Body of pancreas (tissue), 4 donors: ENCODE results near the gene CCDC148. TPM values are rescaled to one million over a fixed set of nuclear protein-coding genes. Genes with fewer than 3 reads are reported as not detected.

ENCODE experiments used
- ATAC-seq: fragments of 150-250 bp; one replicate; pipeline ENCODE4 v1.9.1; 2016
- DNase-seq, 4 donors: peaks; one replicate each; pipeline ENCODE4 v3.0.0-alpha.2; 2019
- H3K27ac ChIP-seq, 4 donors: fragments of 200-600 bp; sonication (generic); 1 replicate in 3 of 4; 2 replicates in 1 of 4; pipeline versions ENCODE4 v1.5.1 to v1.6.1; 2016 to 2019; ENCODE audit warnings: mild to moderate bottlenecking in 1 of 4, mixed read lengths in 1 of 4, moderate library complexity in 1 of 4
- H3K27me3 ChIP-seq, 2 donors: fragments of 200-600 bp; sonication (generic); one replicate each; pipeline ENCODE4 v1.6.0; 2016; ENCODE audit warnings: mild to moderate bottlenecking in 1 of 2
- H3K36me3 ChIP-seq, 2 donors: fragments of 200-600 bp; sonication (generic); replicated peaks in 1 of 2; 2 replicates each; pipeline ENCODE4 v1.5.1; 2016; ENCODE audit warnings: low read depth in 2 of 2; ENCODE audit not compliant: insufficient read depth in 1 of 2
- H3K4me1 ChIP-seq: fragments of 200-600 bp; sonication (generic); one replicate; pipeline ENCODE4 v1.6.0; 2016
- H3K4me3 ChIP-seq, 2 donors: fragments of 200-600 bp; sonication (generic); 1 replicate in 1 of 2; 2 replicates in 1 of 2; pipeline ENCODE4 v1.5.1; 2016 to 2019
- H3K9me3 ChIP-seq, 3 donors: fragments of 200-600 bp; sonication (generic); 1 replicate in 2 of 3; 2 replicates in 1 of 3; pipeline ENCODE4 v1.5.1; 2016
- CTCF ChIP-seq, 7 experiments: fragments of 450-650 bp in 4 of 7; fragments of 200-600 bp in 3 of 7; sonication (generic) in 3 of 7; IDR thresholded peaks; one replicate each; pipeline ENCODE4 v1.5.1; 2016 to 2019; ENCODE audit warnings: antibody characterized with exemption in 7 of 7
- POLR2A ChIP-seq, 3 donors: fragments of 450-650 bp; IDR thresholded peaks; one replicate each; pipeline ENCODE4 v1.6.1; 2016; ENCODE audit warnings: antibody characterized with exemption in 3 of 3, mild to moderate bottlenecking in 2 of 3
- WGBS, 2 donors: methylation state at CpG; one replicate each; pipeline ENCODE4 v1.1.5; 2017; 5-methylcytosine and 5-hydroxymethylcytosine counted together
- intact Hi-C: fragments of 100-400 bp; cut with DNase I; formaldehyde crosslinking; loops from one replicate; pipeline ENCODE4 v1.15.1; 2023
- small RNA-seq: library from RNA; depleted of rRNA; stranded (forward); fragments of <200 nt; gene quantifications from one replicate; pipeline ENCODE3, GENCODE V24; 2016
- total RNA-seq, 2 donors: library from RNA; depleted of rRNA; stranded (reverse); fragments of >200 nt; gene quantifications; one replicate each; pipeline ENCODE4 v1.1.0, GENCODE V29; 2016

The CCDC148 gene
- total RNA-seq, 2 donors from 2014 or later, result 0.66 to 0.78 TPM

- H3K27ac ChIP-seq, result no peak overlapping the region
- 53 to 61% methylated on average over 2 of the region's 2 CpGs for WGBS, 2 donors
- H3K4me1 ChIP-seq, result peaks cover 29% of the 10 kb centered on the region
- intact Hi-C loops, result loop anchor here (10.0 kb wide), 1 partner anchor 90 kb away; no protein-coding TSS in a partner anchor
- no peak for DNase-seq
- no peak for ATAC-seq
- no peak overlapping the region for H3K4me3 ChIP-seq
- H3K27me3 ChIP-seq, result no peaks in the 10 kb centered on the region
- TF ChIP-seq POLR2A (IDR thresholded peaks at IDR 0.05), result no peak
- TF ChIP-seq CTCF (IDR thresholded peaks at IDR 0.05), result no peak
- no peaks in the 10 kb centered on the region for H3K36me3 ChIP-seq
- no peaks in the 10 kb centered on the region for H3K9me3 ChIP-seq
Observed at GRCh38 chr2:158124896-158125295, 331.7 kb downstream of the CCDC148 start.

Small RNA genes within 50 kb of the gene (small RNA-seq; reads per million reads assigned to genes)
- gene RN7SL393P, result not detected

Other genes starting within 250 kb of the CCDC148 start
- 10 to 100 TPM; 36.3 to 50.1 TPM for gene PKP4, start 199 bp upstream of the CCDC148 start, total RNA-seq